Smooth muscle cell of the umbilical artery (primary cell): ENCODE data around the gene FAM236A. TPM values are rescaled to one million over a fixed set of nuclear protein-coding genes. Genes with fewer than 3 reads are reported as not detected.

ENCODE experiments used
- total RNA-seq: library from RNA; depleted of rRNA; stranded (reverse); fragments of >200 nt; gene quantifications from 2 replicates; pipeline ENCODE4 v1.2.3, GENCODE V29; 2014

The FAM236A gene
- total RNA-seq: not detected in 2 replicates

DNA sequence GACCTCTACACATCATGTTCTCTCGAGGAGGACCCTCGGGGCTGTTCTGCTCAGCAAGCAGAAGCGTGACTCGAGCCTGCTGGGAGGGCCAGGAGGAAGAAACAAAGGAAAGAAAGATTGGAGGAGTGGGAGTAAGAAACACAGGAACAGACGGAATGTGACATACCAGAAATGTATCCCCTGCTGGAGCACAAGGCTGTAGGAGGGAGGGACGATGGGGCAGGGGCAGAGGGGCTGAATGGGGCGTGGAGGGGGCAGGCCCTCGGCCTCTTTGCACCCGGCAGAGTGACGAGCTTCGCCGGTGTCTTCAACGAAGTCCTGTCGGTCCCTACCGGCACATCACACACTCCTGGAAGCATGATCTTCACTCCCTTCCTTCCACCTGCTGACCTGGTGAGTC, at the start of gene FAM236A:
Gene FAM236A, plus strand, starts transcription at position 301 of the 400 bp plus-strand sequence. Its CDS starts 57 bp downstream, at position 358.

DNA sequence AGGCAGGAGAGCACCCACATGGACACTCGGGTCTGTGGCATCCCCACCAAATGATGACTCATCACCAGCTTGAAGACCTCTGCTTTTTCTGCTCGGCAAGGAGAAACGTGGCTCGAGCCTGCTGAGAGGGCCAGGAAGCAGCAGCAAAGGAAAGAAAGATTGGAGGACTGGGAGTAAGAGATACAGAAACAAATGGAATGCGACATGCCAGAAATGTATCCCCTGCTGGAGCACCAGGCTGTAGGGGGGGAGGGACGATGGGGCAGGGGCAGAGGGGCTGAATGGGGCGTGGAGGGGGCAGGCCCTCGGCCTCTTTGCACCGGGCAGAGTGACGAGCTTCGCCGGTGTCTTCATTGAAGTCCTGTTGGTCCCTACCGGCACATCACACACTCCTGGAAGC, 25.7 kb upstream of the FAM236A start, which contains the start of gene FAM236C:
Gene FAM236C, plus strand, starts transcription at position 301 of the 400 bp plus-strand sequence. CDS start 100 bp downstream, outside the sequence.

DNA sequence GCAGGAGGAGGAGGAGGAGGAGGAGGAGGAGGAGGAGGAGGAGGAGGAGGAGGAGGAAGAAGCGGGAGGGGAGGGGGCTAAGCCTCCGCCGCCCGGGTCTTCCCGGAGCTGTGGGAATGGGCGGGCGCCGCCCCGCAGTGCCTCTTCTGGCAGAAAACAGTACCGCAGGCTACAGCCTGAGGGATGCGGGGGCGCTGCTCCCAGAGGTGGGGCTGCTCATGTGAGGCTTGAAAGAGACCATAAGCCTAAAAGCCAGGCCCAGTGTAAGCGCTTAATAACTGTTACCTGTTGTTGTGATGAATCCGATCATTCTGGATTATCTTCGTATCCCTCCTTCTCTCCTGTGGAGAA, 5.8 kb downstream of the FAM236A start, which contains the start of gene DMRTC1:
Gene DMRTC1, minus strand, starts transcription at position 19 of the 351 bp plus-strand sequence. CDS start 68,143 bp downstream, outside the sequence.

Other genes with a start within 250 kb of the FAM236A start
- 21.1 and 22.5 TPM in 2 replicates for gene PHKA1, start 223.9 kb upstream of the FAM236A start, total RNA-seq
- not detected in 2 replicates for gene DMRTC1B, start 161.3 kb upstream of the FAM236A start, total RNA-seq
- not detected in 2 replicates for gene FAM236B, start 155.5 kb upstream of the FAM236A start, total RNA-seq
- gene FAM236D, start 130.0 kb upstream of the FAM236A start, total RNA-seq: not detected in 2 replicates
- gene FAM236C, start 25.6 kb upstream of the FAM236A start, total RNA-seq: not detected in 2 replicates
- gene DMRTC1, start 5.6 kb downstream of the FAM236A start, total RNA-seq: not detected in 2 replicates
- gene PABPC1L2B, start 64.7 kb downstream of the FAM236A start, total RNA-seq: not detected in 2 replicates
- not detected in 2 replicates for gene PABPC1L2A, start 141.3 kb downstream of the FAM236A start, total RNA-seq